ENCODE data around the gene ELL3. TPM values are rescaled to one million over a fixed set of nuclear protein-coding genes. Genes with fewer than 3 reads are reported as not detected.

Gene ELL3
- total RNA-seq, 1 experiment from 2014 or later: 2.0 TPM

GRCh38 chr15:43772624-43773023 is 4.1 kb downstream of the ELL3 start:
- peaks cover 63% of the 10 kb centered on the region for H3K36me3 Mint-ChIP-seq (ENCODE audit: insufficient read depth, unreplicated experiment)
- H3K9me3 Mint-ChIP-seq (ENCODE audit: low read depth, unreplicated experiment): no peaks in the 10 kb centered on the region
- TF ChIP-seq CTCF (IDR thresholded peaks at IDR 0.05; ENCODE audit: unreplicated experiment): no peak
- H3K27ac Mint-ChIP-seq (ENCODE audit: unreplicated experiment): no peak overlapping the region
- H3K4me3 Mint-ChIP-seq (ENCODE audit: low read depth, unreplicated experiment): no peak overlapping the region
- no peak for DNase-seq
- no TSS peak for BruUV-seq (replicated peaks)
- intact Hi-C loops (cut with micrococcal nuclease; ENCODE audit: unreplicated experiment): no loop called here
- no peaks in the 10 kb centered on the region for H3K27me3 Mint-ChIP-seq (ENCODE audit: unreplicated experiment)
- H3K4me1 Mint-ChIP-seq (ENCODE audit: low read depth, unreplicated experiment): no peaks in the 10 kb centered on the region
- CTCF ChIA-PET: no interaction called here

GRCh38 chr15:43771816-43772215 is 5.0 kb downstream of the ELL3 start:
- no TSS peak for BruUV-seq (replicated peaks)
- H3K36me3 Mint-ChIP-seq (ENCODE audit: insufficient read depth, unreplicated experiment): peaks cover 62% of the 10 kb centered on the region
- no peak overlapping the region for H3K27ac Mint-ChIP-seq (ENCODE audit: unreplicated experiment)
- H3K4me3 Mint-ChIP-seq (ENCODE audit: low read depth, unreplicated experiment): no peak overlapping the region
- H3K4me1 Mint-ChIP-seq (ENCODE audit: low read depth, unreplicated experiment): no peaks in the 10 kb centered on the region
- no peak for DNase-seq
- no peaks in the 10 kb centered on the region for H3K27me3 Mint-ChIP-seq (ENCODE audit: unreplicated experiment)
- no peaks in the 10 kb centered on the region for H3K9me3 Mint-ChIP-seq (ENCODE audit: low read depth, unreplicated experiment)
- no peak for TF ChIP-seq CTCF (IDR thresholded peaks at IDR 0.05; ENCODE audit: unreplicated experiment)
- CTCF ChIA-PET: no interaction called here
- intact Hi-C loops (cut with micrococcal nuclease; ENCODE audit: unreplicated experiment): no loop called here

GRCh38 chr15:43769584-43770228 is 7.1 kb downstream of the ELL3 start:
- H3K9me3 Mint-ChIP-seq (ENCODE audit: low read depth, unreplicated experiment): no peaks in the 10 kb centered on the region
- no peak overlapping the region for H3K27ac Mint-ChIP-seq (ENCODE audit: unreplicated experiment)
- no peaks in the 10 kb centered on the region for H3K4me1 Mint-ChIP-seq (ENCODE audit: low read depth, unreplicated experiment)
- H3K4me3 Mint-ChIP-seq (ENCODE audit: low read depth, unreplicated experiment): no peak overlapping the region
- BruUV-seq (replicated peaks): no TSS peak
- peaks cover 50% of the 10 kb centered on the region for H3K36me3 Mint-ChIP-seq (ENCODE audit: insufficient read depth, unreplicated experiment)
- peak; percentile 52 for DNase-seq
- no peak for TF ChIP-seq CTCF (IDR thresholded peaks at IDR 0.05; ENCODE audit: unreplicated experiment)
- intact Hi-C loops (cut with micrococcal nuclease; ENCODE audit: unreplicated experiment): loop anchor here (2.0 kb wide), 1 partner anchor 21 kb away; no protein-coding TSS in a partner anchor
- CTCF ChIA-PET: interaction anchor here (0.5 kb wide), 1 partner anchor 30 kb away, joined by 5 read pairs; no protein-coding TSS in a partner anchor
- no peaks in the 10 kb centered on the region for H3K27me3 Mint-ChIP-seq (ENCODE audit: unreplicated experiment)

GRCh38 chr15:43763819-43764446 is 12.8 kb downstream of the ELL3 start:
- TF ChIP-seq CTCF (IDR thresholded peaks at IDR 0.05; ENCODE audit: unreplicated experiment): no peak
- intact Hi-C loops (cut with micrococcal nuclease; ENCODE audit: unreplicated experiment): no loop called here
- Mint-ChIP-seq H3K4me1 (ENCODE audit: low read depth, unreplicated experiment) (no peaks in the 10 kb centered on the region), H3K27ac (ENCODE audit: unreplicated experiment) (no peak overlapping the region), H3K4me3 (ENCODE audit: low read depth, unreplicated experiment) (no peak overlapping the region), H3K36me3 (ENCODE audit: insufficient read depth, unreplicated experiment) (peaks cover 43% of the 10 kb centered on the region), H3K27me3 (ENCODE audit: unreplicated experiment) (no peaks in the 10 kb centered on the region), H3K9me3 (ENCODE audit: low read depth, unreplicated experiment) (no peaks in the 10 kb centered on the region)
- CTCF ChIA-PET: no interaction called here
- no TSS peak for BruUV-seq (replicated peaks)
- no peak for DNase-seq
